ENCODE measurements around the gene ZNF516.

ZNF516 gene

DNA sequence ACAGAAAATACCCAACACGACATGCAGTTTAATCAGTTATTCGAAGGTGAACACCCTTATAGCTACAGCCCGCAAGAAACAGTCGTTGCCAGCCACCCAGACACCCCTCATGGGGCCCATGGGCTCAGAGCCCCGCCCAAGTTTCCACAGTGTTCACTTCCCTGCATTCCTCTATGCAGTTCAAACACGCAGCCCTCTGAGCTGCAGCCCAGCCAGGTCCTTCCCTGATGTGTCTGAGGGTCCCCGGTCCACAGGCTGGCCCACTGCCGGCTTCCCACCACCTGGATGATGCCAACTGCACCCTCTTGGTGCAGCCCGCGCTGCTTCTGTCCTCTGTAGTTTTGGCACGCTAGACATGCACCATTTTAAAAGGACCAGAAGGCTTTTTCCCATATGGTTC, 87.4 kb downstream of the ZNF516 start:
- H3K27ac ChIP-seq (ENCODE audit: extremely low read depth, low read depth, low read length): no peak overlapping the region
- no peaks in the 10 kb centered on the region; the same call in 1 of the 2 replicates for H3K9me3 ChIP-seq (ENCODE audit: control insufficient read depth, insufficient read depth, low read depth, low read length)
- POLR2A ChIA-PET: no interaction called here
- H3K4me3 ChIP-seq (ENCODE audit: low read depth, low read length): no peak overlapping the region
- CTCF ChIA-PET: interaction anchor here (3.1 kb wide), 1 partner anchor 8 kb away, joined by 33 read pairs; no protein-coding TSS in a partner anchor
- peaks cover 0 to 9% of the 10 kb centered on the region in 2 experiments; a peak in 1 of 3 replicates for H3K36me3 ChIP-seq (ENCODE audit: control insufficient read depth in 2 of 2, insufficient read depth in 1 of 2, low read length in 2 of 2)
- H3K4me1 ChIP-seq (ENCODE audit: control insufficient read depth, insufficient read depth, low read length): no peaks in the 10 kb centered on the region
- TF ChIP-seq ZSCAN30 (tag by site-specific recombination; IDR thresholded peaks at IDR 0.05) (no peak), SCRT2 (tag by site-specific recombination; IDR thresholded peaks at IDR 0.05) (no peak), ZNF266 (tag by site-specific recombination; IDR thresholded peaks at IDR 0.05; ENCODE audit: low read depth) (no peak), ZNF398 (tag by site-specific recombination; IDR thresholded peaks at IDR 0.05) (no peak), OSR2 (tag by site-specific recombination; IDR thresholded peaks at IDR 0.05) (no peak), ZBTB21 (tag by site-specific recombination; IDR thresholded peaks at IDR 0.05) (no peak), ZNF529 (tag by site-specific recombination; IDR thresholded peaks at IDR 0.05; ENCODE audit: insufficient replicate concordance) (no peak), ZNF776 (tag by site-specific recombination; IDR thresholded peaks at IDR 0.05; ENCODE audit: borderline replicate concordance) (no peak), ZNF416 (tag by site-specific recombination; IDR thresholded peaks at IDR 0.05) (no peak), ZNF280D (tag by site-specific recombination; IDR thresholded peaks at IDR 0.05) (no peak), YY2 (tag by site-specific recombination; IDR thresholded peaks at IDR 0.05) (no peak), HOXA7 (CRISPR knock-in tag; IDR thresholded peaks at IDR 0.05; ENCODE audit: borderline replicate concordance) (no peak)
- TF ChIP-seq, protein P1, sequence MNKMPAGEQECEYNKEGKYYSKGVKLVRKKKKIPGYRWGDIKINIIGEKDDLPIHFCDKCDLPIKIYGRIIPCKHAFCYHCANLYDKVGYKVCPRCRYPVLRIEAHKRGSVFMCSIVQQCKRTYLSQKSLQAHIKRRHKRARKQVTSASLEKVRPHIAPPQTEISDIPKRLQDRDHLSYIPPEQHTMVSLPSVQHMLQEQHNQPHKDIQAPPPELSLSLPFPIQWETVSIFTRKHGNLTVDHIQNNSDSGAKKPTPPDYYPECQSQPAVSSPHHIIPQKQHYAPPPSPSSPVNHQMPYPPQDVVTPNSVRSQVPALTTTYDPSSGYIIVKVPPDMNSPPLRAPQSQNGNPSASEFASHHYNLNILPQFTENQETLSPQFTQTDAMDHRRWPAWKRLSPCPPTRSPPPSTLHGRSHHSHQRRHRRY (tag by site-specific recombination; IDR thresholded peaks at IDR 0.05): no peak

GRCh38 chr18:76406791-76407190, 88.3 kb downstream of the ZNF516 start:
- Histone ChIP-seq H3K4me1 (ENCODE audit: control insufficient read depth, insufficient read depth, low read length) (no peaks in the 10 kb centered on the region), H3K4me3 (ENCODE audit: low read depth, low read length) (no peak overlapping the region), H3K27ac (ENCODE audit: extremely low read depth, low read depth, low read length) (no peak overlapping the region), H3K36me3 (ENCODE audit: control insufficient read depth in 2 of 2, insufficient read depth in 1 of 2, low read length in 2 of 2) (peaks cover 0 to 9% of the 10 kb centered on the region in 2 experiments; a peak in 1 of 3 replicates), H3K9me3 (ENCODE audit: control insufficient read depth, insufficient read depth, low read depth, low read length) (no peaks in the 10 kb centered on the region; the same call in 1 of the 2 replicates)
- ChIA-PET CTCF (no interaction called here), POLR2A (no interaction called here)
- TF ChIP-seq SCRT1 (tag by site-specific recombination; IDR thresholded peaks at IDR 0.05; ENCODE audit: borderline replicate concordance): no peak
- no peak for TF ChIP-seq ZNF416 (tag by site-specific recombination; IDR thresholded peaks at IDR 0.05)
- TF ChIP-seq TCF7L2 (IDR thresholded peaks at IDR 0.05; ENCODE audit: borderline replicate concordance, low read depth, low read length): no peak

All from HEK293 (cell line).